A673 (cell line): Measurements from ENCODE around the gene LAIR1. TPM values are rescaled to one million over a fixed set of nuclear protein-coding genes. Genes with fewer than 3 reads are reported as not detected.

ENCODE experiments used
- BruUV-seq: library from RNA; stranded (reverse); fragments of 400-500 nt; replicated peaks from 2 replicates; lab custom pipeline; 2021; lab: Mats Ljungman, UMichigan
- CTCF ChIA-PET: fragments of 300-600 bp; sonication (Branson Sonifier 250); formaldehyde crosslinking; loops from one replicate; lab custom pipeline; 2022; ENCODE audit warnings: antibody characterized with exemption; lab: Charles Lee
- POLR2A ChIA-PET: fragments of 300-600 bp; sonication (Branson Sonifier 250); formaldehyde crosslinking; loops from one replicate; lab custom pipeline; 2022; ENCODE audit warnings: antibody characterized with exemption; ENCODE audit not compliant: low non-redundant PET; lab: Charles Lee
- DNase-seq: peaks from one replicate; pipeline ENCODE4 v3.0.0-alpha.2; 2015; ENCODE audit warnings: low spot score
- H3K27ac ChIP-seq: fragments of 200-600 bp; sonication (generic); 2 replicates; pipeline ENCODE4 v1.5.1; 2016; ENCODE audit warnings: mixed run types, low read depth, mild to moderate bottlenecking, mixed read lengths, antibody characterized with exemption, low read length; ENCODE audit not compliant: poor library complexity, severe bottlenecking
- H3K27me3 ChIP-seq: fragments of 200-600 bp; sonication (generic); replicated peaks from 2 replicates; pipeline ENCODE4 v1.6.1; 2017; ENCODE audit warnings: mixed run types, low read depth, mild to moderate bottlenecking, mixed read lengths, antibody characterized with exemption, low read length; ENCODE audit not compliant: insufficient read depth, poor library complexity
- H3K36me3 ChIP-seq: fragments of 200-600 bp; sonication (generic); 2 replicates; pipeline ENCODE4 v1.6.1; 2016; ENCODE audit warnings: mixed run types, mild to moderate bottlenecking, mixed read lengths, antibody characterized with exemption, low read length; ENCODE audit not compliant: insufficient read depth, poor library complexity, severe bottlenecking
- H3K4me1 ChIP-seq: fragments of 200-600 bp; sonication (generic); 2 replicates; pipeline ENCODE4 v1.6.1; 2017; ENCODE audit warnings: mixed run types, mild to moderate bottlenecking, mixed read lengths, antibody characterized with exemption, low read length; ENCODE audit not compliant: insufficient read depth, poor library complexity, severe bottlenecking
- H3K4me3 ChIP-seq: fragments of 200-600 bp; sonication (generic); 2 replicates; pipeline ENCODE4 v1.5.1; 2016; ENCODE audit warnings: low read depth, mixed run types, mild to moderate bottlenecking, mixed read lengths, low read length; ENCODE audit not compliant: poor library complexity, severe bottlenecking
- H3K9me3 ChIP-seq: fragments of 200-600 bp; sonication (generic); 2 replicates; pipeline ENCODE4 v1.6.1; 2016; ENCODE audit warnings: mixed run types, low read depth, mild to moderate bottlenecking, mixed read lengths, antibody characterized with exemption, low read length; ENCODE audit not compliant: poor library complexity, severe bottlenecking
- CTCF ChIP-seq: fragments of 300-800, 200-600 bp; sonication (generic); conservative IDR thresholded peaks from 2 replicates; pipeline ENCODE4 v1.5.1; 2017; ENCODE audit warnings: low read depth, mild to moderate bottlenecking, antibody characterized with exemption, low read length, moderate library complexity, mixed read lengths
- EZH2 ChIP-seq: fragments of 200-600 bp; sonication (generic); IDR thresholded peaks from 2 replicates; pipeline ENCODE4 v1.6.1; 2017; ENCODE audit warnings: borderline replicate concordance, low read depth, mild to moderate bottlenecking, mixed read lengths, antibody characterized with exemption, low read length; ENCODE audit not compliant: poor library complexity, severe bottlenecking
- intact Hi-C: fragments of 100-400 bp; cut with micrococcal nuclease; formaldehyde crosslinking; loops from one replicate; pipeline ENCODE4 v1.10.0; 2022; ENCODE audit not compliant: unreplicated experiment
- total RNA-seq: library from RNA; stranded (reverse); gene quantifications from 2 replicates; pipeline ENCODE4 v1.2.3, GENCODE V29; 2021

LAIR1 gene
- total RNA-seq, 1 experiment from 2014 or later = not detected

GRCh38 chr19:54343868-54344267 lies 20.9 kb downstream of the LAIR1 start:
- no peak for DNase-seq
- Histone ChIP-seq H3K4me1 (no peaks in the 10 kb centered on the region), H3K27me3 (peaks cover 20% of the 10 kb centered on the region), H3K4me3 (no peak overlapping the region), H3K27ac (no peak overlapping the region), H3K9me3 (no peaks in the 10 kb centered on the region), H3K36me3 (no peaks in the 10 kb centered on the region)
- ChIA-PET POLR2A (no interaction called here), CTCF (no interaction called here)
- no peak for TF ChIP-seq EZH2
- no peak for TF ChIP-seq CTCF
- no TSS peak for BruUV-seq
- intact Hi-C loops = no loop called here

- POLR2A ChIA-PET = no interaction called here
- intact Hi-C loops = no loop called here
- no peak for DNase-seq
- no TSS peak for BruUV-seq
- no peak for TF ChIP-seq CTCF
- TF ChIP-seq EZH2 = no peak
- no peak overlapping the region for H3K4me3 ChIP-seq
- H3K9me3 ChIP-seq = no peaks in the 10 kb centered on the region
- H3K36me3 ChIP-seq = no peaks in the 10 kb centered on the region
- peaks cover 7% of the 10 kb centered on the region for H3K27me3 ChIP-seq
- no peak overlapping the region for H3K27ac ChIP-seq
- CTCF ChIA-PET = interaction anchor here (0.6 kb wide), 1 partner anchor 19 kb away, joined by 4 read pairs; no protein-coding TSS in a partner anchor
- H3K4me1 ChIP-seq = no peaks in the 10 kb centered on the region
These were observed 23.4 kb downstream of the LAIR1 start for GRCh38 chr19:54341295-54341694.

- CTCF ChIA-PET = no interaction called here
- peaks cover 7% of the 10 kb centered on the region for H3K27me3 ChIP-seq
These were observed 24.9 kb downstream of the LAIR1 start for GRCh38 chr19:54339646-54340358.

More at GRCh38 chr19:54339646-54340358, 24.9 kb downstream of the LAIR1 start:
- TF ChIP-seq EZH2 (no peak), CTCF (no peak)
- H3K4me3 ChIP-seq = no peak overlapping the region
- H3K36me3 ChIP-seq = no peaks in the 10 kb centered on the region
- DNase-seq = no peak
- BruUV-seq = no TSS peak
- H3K4me1 ChIP-seq = no peaks in the 10 kb centered on the region
- no peak overlapping the region for H3K27ac ChIP-seq
- no peaks in the 10 kb centered on the region for H3K9me3 ChIP-seq
- intact Hi-C loops = no loop called here
- POLR2A ChIA-PET = interaction anchor here (0.6 kb wide), 1 partner anchor 327 kb away, joined by 6 read pairs; no protein-coding TSS in a partner anchor
